Omental fat pad (tissue), 4 donors: Measurements from ENCODE around the gene FUT9. TPM values are rescaled to one million over a fixed set of nuclear protein-coding genes. Genes with fewer than 3 reads are reported as not detected.

ENCODE experiments used
- ATAC-seq: fragments of 150-250 bp; one replicate; pipeline ENCODE4 v1.9.1; 2016; ENCODE audit warnings: mild to moderate bottlenecking, moderate library complexity; ENCODE audit not compliant: low FRiP score
- DNase-seq: peaks from one replicate; pipeline ENCODE4 v3.0.0-alpha.2; 2019; ENCODE audit warnings: low spot score
- total RNA-seq, 4 donors: library from RNA; depleted of rRNA; stranded (reverse); fragments of >200 nt; gene quantifications; one replicate each; pipeline ENCODE4 v1.1.0, GENCODE V29; 2016
- TF ChIP-seq, protein P1 (sequence below), 3 donors: fragments of 450-650 bp; IDR thresholded peaks; one replicate each; pipeline ENCODE4 v1.5.1; 2016 to 2017; ENCODE audit warnings: antibody characterized with exemption in 3 of 3, mild to moderate bottlenecking in 3 of 3, moderate library complexity in 2 of 3

FUT9 gene
- total RNA-seq, 4 donors from 2014 or later: not detected

DNA sequence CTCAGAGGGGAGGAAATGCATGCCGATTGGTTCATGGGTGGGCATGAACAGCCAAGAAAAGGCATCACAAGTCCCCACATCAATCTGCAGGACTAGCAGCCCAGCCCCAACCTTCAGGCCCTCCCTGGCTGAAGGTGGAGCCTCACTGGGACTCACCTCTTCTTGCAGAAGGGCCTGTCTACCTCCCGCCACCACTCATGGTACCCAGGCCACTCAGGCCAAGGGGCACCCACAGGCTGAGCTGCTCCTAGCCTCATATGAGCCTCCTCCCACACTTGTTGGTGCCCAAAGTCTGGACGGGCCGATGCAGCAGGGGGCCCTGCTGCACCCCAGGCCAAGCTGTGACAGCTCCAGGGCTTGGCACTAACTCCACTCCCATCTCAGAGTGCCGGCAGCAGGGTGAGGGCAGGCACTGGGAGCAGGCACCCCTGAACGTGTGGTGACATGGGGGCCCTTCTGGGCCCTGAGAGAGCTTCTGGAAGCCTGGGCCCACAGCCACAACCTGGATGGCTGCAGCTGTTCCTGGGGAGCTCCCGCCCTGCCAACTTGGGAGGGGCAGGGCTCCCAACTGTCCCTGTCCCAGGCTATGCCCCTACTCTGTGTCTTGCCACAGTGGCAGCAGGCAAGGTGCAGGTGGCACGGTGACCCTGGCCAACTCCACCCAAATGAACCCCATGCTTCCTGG is 13.7 kb upstream of the FUT9 start:
- TF ChIP-seq, protein P1, sequence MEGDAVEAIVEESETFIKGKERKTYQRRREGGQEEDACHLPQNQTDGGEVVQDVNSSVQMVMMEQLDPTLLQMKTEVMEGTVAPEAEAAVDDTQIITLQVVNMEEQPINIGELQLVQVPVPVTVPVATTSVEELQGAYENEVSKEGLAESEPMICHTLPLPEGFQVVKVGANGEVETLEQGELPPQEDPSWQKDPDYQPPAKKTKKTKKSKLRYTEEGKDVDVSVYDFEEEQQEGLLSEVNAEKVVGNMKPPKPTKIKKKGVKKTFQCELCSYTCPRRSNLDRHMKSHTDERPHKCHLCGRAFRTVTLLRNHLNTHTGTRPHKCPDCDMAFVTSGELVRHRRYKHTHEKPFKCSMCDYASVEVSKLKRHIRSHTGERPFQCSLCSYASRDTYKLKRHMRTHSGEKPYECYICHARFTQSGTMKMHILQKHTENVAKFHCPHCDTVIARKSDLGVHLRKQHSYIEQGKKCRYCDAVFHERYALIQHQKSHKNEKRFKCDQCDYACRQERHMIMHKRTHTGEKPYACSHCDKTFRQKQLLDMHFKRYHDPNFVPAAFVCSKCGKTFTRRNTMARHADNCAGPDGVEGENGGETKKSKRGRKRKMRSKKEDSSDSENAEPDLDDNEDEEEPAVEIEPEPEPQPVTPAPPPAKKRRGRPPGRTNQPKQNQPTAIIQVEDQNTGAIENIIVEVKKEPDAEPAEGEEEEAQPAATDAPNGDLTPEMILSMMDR (IDR thresholded peaks at IDR 0.05): no peak
- no peak for ATAC-seq
- DNase-seq: no peak

DNA sequence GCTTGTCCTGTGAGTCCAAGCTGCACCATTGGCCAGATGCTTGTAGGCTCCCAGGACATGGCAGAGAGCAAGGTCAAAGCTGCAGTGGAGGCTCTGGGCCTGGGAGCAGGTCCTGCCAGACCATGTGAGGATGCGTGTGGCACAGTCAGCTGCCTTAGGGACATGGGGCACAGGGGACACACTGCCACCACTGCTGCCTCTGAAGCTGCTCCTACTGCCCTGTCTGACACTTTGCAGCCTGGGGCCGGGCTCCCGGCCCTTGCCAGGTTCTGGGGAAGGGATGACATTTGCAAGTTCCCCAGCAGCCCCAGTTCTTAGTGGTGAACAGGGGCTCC is 13.2 kb upstream of the FUT9 start:
- TF ChIP-seq, protein P1 (IDR thresholded peaks at IDR 0.05): no peak
- ATAC-seq (no peak), DNase-seq (no peak)

DNA sequence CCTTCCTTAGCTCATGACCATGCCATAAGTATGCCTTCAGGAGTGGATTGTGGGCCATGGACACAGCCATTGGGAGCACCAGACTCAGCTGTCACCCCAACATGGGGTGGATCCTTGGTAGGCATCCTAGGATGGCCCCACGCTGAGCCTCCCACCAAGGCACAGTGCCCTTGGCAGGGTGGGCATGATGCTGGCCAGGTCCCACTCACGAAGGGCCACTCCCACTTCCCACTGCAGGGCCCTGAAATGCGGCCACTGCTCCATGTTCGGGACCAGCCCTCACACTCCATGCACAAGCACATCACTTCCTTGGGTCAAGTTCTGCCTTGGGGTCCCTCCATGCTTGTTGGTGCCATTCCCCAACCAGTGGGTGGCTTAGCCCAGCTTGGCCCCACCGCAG is 12.9 kb upstream of the FUT9 start:
- ATAC-seq (peak; percentile 19), DNase-seq (no peak)
- TF ChIP-seq, protein P1 (IDR thresholded peaks at IDR 0.05): no peak

DNA sequence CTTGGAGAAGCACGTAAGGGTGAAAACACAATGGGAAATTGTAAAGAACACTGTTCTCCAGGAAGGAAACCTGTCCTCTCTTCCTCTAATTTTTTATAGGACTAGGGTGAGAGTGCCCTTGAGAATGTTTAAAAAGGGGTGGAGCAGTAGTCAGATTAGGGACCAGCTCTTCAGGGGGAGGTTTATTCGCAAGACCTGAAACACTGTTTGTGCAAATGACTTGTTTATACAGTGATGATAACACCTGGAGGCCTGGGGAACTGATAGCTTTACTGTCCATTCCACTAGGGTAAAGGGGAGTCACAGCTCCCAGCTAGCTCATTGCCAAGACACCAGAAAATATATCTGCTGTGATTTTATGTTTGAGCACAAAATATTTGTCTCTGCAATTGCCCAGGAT is 8.1 kb upstream of the FUT9 start:
- ATAC-seq (no peak), DNase-seq (no peak)
- TF ChIP-seq, protein P1 (IDR thresholded peaks at IDR 0.05): no peak

DNA sequence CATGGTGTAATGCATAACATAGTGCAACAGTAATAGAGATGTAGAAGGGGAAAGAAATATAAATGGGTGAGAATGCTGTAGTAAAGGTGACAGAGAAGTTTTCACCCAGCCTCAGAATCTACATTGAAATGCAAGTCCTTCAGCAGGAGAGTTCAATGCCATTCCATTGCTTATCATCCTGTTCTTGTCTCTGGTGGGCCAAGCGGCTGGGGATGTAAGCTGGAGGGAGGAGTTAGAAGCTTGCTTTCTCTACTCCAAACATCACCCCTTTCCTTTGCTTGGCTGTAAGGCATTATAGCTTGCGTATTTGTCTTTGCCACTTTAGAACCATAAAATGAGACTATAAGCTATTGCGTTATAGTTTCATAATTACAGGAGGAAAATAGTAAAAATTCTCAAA is 2.2 kb upstream of the FUT9 start:
- ATAC-seq (no peak), DNase-seq (no peak)
- TF ChIP-seq, protein P1 (IDR thresholded peaks at IDR 0.05): no peak

DNA sequence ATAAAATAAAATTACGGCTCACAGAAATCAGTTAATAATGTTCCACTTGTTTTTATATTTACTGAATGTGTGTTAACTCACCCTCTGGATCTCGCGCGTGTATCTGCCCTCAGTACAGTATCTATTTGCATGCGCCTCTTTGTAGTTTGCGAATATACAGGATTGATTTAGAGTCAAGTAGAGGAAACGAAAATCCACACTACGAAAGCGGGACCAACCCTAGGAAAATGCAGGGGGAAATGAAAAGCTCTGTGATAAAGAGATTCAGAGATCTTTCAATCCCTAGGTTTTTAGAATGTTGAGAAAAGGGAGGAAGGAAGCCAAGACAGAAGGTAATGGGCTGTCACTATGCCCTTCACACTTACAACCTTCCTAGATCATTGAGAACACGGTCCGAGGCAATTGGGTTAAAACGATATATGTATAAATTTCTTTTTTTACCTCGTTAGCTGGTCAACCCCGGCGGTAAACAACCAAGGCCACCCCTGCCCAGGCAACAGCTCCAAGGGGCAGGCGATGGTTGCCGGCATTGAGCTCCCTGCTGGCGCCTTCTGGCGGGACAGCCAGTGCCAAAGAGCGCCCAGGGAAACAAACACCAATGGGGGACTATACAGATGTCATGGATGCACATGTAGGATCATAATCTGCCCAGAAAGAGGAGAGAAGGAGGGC is 792 bp upstream of the FUT9 start:
- no peak for ATAC-seq
- no peak for DNase-seq
- TF ChIP-seq, protein P1 (IDR thresholded peaks at IDR 0.05): no peak
